HAP-1 (cell line): ENCODE measurements around the gene ZNF69.
A peak's percentile ranks its signal among the peaks of the same experiment; 100 is the strongest.
"Not testable (repeated sequence)": the region's sequence is repeated elsewhere in the genome, so short reads cannot be mapped to it uniquely, and the experiment has no call there.

Source experiments
- DNase-seq, 2 experiments: peaks; one replicate each; pipeline ENCODE4 v3.0.0-alpha.2; 2016 to 2020; ENCODE audit warnings: low spot score in 2 of 2
- H3K27me3 ChIP-seq: fragments of 250-450 bp; sonication (Bioruptor Pico); 2 replicates; pipeline ENCODE4 v1.5.1; 2020; ENCODE audit warnings: low read depth, mild to moderate bottlenecking, moderate library complexity
- H3K36me3 ChIP-seq: fragments of 250-450 bp; sonication (Bioruptor Pico); replicated peaks from 2 replicates; pipeline ENCODE4 v1.5.1; 2020; ENCODE audit warnings: mild to moderate bottlenecking
- H3K4me1 ChIP-seq: fragments of 250-450 bp; sonication (Bioruptor Pico); 2 replicates; pipeline ENCODE4 v1.5.1; 2020; ENCODE audit warnings: mild to moderate bottlenecking
- H3K4me3 ChIP-seq: fragments of 250-450 bp; sonication (Bioruptor Pico); 2 replicates; pipeline ENCODE4 v1.5.1; 2020; ENCODE audit warnings: mild to moderate bottlenecking, moderate library complexity
- H3K9me3 ChIP-seq: fragments of 250-450 bp; sonication (Bioruptor Pico); 2 replicates; pipeline ENCODE4 v1.5.1; 2020; ENCODE audit warnings: mild to moderate bottlenecking, moderate library complexity
- in situ Hi-C: fragments of 300-500 bp; cut with MboI; formaldehyde crosslinking; loops from 3 replicates; pipeline ENCODE4 v1.14.3; 2020; ENCODE audit warnings: low sequenced_read_pairs, inconsistent platforms, mixed read lengths

Gene ZNF69

DNA sequence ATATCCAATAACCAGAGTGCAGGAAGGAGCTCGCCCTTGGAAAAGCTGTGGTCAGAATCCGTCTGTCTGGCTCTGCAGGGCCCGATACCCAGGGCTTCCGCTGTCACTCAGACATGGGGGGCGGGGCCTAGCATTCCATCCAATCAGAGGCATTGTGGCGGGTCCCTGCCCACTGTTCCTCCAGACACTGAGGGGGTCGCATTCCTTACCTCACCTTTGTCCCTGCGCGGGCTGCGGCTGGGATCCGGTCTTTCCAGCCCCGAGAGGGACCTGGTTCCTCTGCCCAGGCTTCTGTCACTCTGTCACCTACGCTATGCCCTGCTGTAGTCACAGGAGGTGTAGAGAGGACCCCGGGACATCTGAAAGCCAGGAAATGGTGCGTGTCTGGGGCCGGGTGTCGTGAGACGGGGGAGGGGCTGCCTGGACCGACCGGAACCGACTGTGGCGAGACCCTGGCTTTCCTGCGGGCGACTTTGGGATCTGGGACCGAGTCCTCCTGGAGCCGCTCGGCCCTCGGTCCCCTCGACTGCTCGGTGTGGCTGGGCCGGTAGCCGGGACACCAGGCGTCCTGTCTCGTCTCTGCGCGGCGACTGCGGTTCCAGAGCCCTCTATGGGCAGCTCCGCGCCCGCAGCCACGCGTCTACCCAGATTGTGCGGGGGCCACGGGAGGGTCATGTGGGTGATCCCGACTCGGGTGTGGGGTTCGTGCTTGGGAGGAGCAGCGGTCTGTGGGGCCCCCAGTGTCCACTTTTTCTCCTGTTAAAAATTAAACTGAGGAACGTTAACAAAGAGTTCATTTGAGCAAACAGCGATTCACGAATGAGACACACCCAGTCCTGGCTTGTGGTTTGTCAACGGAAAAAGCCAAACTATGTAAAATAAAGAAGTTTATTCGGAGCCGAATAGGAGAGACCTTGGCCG lies at the start of gene ZNF69:
TSS of gene ZNF69 (plus strand) at position 172 of the 921 bp plus-strand sequence. CDS start at position 314, 142 bp downstream.
- H3K9me3 ChIP-seq = no peaks in the 10 kb centered on the region; the same call in 1 of the 2 replicates
- H3K27me3 ChIP-seq = no peaks in the 10 kb centered on the region
- H3K36me3 ChIP-seq = no peaks in the 10 kb centered on the region
- H3K4me3 ChIP-seq = peak within 1 kb of the TSS; percentile 21
- DNase-seq = peak in 1 of 2 experiments; percentile 46
- H3K4me1 ChIP-seq = no peaks in the 10 kb centered on the region
- in situ Hi-C loops = no loop called here

DNA sequence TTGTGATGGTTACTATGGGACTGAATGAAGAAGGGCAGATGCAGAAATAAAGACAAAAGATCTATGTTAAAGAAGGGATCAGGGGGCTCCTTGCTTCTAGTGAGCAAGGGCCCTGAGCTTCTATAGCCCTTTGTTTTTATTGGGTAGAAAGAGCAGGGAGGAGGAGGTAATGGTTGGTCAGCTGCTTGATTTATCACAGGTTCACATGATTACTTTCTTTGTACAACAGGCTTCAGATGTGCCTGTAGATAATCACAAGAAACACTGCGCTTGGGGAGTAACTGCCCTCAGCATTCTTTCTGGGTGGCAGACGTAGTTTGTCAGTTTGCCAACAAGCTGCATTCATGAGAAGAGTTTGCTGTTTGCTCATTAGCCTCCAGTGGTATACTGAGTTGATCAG lies 43.9 kb upstream of the ZNF69 start:
- no peaks in the 10 kb centered on the region for H3K9me3 ChIP-seq
- in situ Hi-C loops = no loop called here

DNA sequence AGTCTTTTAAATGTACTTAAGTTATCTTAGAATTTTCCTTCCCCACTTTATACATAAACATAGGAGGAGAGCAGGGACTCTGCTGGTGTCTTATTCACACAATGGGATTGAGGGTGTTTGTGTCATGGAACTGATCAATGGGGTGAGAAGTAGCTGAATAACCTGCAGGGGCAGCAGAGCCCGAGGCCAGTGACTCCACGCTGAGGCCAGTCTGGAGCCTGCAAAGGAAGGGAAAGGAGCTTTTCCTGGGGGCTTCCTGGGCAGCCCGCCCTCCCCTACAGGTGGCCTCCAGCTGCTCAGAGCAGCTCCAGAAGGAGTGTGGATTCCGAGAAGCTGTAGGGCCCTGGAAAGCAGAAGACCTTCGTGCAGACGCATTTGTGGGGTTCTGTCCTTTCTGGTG lies 40.0 kb upstream of the ZNF69 start:
- H3K9me3 ChIP-seq, H3K27me3 ChIP-seq, in situ Hi-C loops, DNase-seq, H3K4me3 ChIP-seq, H3K36me3 ChIP-seq, H3K4me1 ChIP-seq: not testable (repeated sequence)

More for the DNA sequence above, 43.9 kb upstream of the ZNF69 start:
- Histone ChIP-seq H3K27me3 (no peaks in the 10 kb centered on the region), H3K4me3 (no peak overlapping the region), H3K4me1 (no peaks in the 10 kb centered on the region), H3K36me3 (no peaks in the 10 kb centered on the region)
- DNase-seq = no peak

DNA sequence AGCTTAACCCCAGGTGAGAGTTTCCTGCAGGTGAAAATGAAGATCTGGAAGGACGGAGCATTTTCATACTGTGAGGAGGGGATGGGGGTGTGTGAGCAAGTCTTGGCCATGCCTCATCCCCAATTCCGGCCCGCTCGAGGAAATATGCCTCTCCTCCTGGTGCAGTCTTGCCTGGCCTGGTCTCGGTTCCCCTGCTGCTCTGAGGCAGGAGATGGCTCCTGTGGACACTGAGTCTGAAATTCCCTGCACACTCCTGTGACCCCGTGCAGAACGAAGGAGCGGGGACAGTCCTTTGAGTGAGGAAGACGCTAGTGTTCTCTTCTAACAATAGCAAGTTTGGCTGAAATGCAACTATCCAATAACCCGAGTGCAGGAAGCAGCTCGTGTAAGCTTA lies 39.4 kb upstream of the ZNF69 start:
- Histone ChIP-seq H3K9me3 (0 out of 2 replicates have a peak, but pooled peaks cover 4% of the 10 kb centered on the region), H3K4me1 (no peaks in the 10 kb centered on the region), H3K36me3 (no peaks in the 10 kb centered on the region), H3K27me3 (no peaks in the 10 kb centered on the region), H3K4me3 (no peak overlapping the region)
- DNase-seq = no peak
- in situ Hi-C loops = no loop called here

DNA sequence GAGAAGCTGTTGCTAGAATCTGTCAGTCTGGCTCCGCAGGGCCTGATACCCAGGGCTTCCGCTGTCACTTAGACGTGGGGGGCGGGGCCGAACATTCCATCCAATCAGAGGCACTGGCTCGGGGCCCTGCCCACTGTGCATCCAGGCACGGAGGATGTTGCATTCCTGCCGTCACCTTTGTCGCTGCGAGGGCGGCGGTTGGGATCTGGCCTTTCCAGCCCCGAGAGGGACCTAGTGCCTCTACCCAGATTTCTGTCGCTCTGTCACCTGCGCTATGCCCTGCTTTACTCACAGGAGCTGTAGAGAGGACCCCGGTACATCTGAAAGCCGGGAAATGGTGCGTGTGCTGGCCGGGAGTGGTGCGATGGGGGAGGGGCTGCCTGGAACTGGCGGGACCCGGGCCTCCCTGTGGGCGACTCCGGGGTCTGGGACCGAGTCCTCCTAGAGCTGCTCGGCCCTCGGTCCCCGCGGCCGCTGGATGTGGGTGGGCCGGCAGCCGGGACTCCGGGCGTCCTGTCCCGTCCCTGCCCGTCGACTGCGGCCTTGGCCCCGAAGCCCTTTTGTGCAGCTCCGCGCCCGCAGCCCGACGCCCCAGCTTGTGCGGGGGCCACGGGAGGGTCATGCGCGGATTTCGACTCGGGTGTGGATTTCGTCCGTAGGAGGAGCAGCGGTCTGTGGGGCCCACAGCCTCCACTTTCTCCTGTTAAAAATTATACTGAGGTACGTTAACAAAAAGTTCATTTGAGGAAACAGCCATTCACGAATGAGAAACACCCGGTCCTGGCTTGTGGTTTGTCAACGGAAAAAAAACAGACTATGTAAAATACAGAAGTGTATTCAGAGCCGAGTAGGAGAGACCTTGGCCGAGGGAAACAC lies 38.8 kb upstream of the ZNF69 start, which contains the start of gene ZNF439:
TSS of gene ZNF439 (plus strand) at position 133 of the 876 bp plus-strand sequence. CDS start at position 275, 142 bp downstream.
- Histone ChIP-seq H3K9me3 (0 out of 2 replicates have a peak, but pooled peaks cover 6% of the 10 kb centered on the region), H3K27me3 (no peaks in the 10 kb centered on the region), H3K4me3 (no peak within 1 kb of the TSS), H3K4me1 (no peaks in the 10 kb centered on the region), H3K36me3 (no peaks in the 10 kb centered on the region)
- in situ Hi-C loops = no loop called here
- no peak for DNase-seq

DNA sequence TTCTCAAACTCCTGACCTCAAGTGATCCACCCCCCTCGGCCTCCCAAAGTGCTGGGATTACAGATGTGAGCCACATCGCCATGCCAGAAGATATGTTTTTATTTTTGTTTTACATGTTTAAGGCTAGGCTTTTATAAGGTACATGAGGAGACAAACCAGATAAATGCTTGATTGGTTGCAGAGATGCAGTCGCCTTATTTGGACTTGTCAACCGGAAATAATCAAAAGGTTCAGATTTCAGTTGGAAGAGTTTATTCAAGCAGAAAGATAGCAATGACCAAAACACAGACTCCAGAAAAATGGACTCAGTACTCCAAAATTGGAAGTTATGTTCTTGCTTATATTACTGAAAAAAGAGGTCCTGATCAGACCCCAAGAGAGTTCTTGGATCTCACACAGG lies 37.3 kb upstream of the ZNF69 start:
- H3K4me1 ChIP-seq, DNase-seq, in situ Hi-C loops, H3K27me3 ChIP-seq, H3K4me3 ChIP-seq, H3K36me3 ChIP-seq, H3K9me3 ChIP-seq: not testable (repeated sequence)

DNA sequence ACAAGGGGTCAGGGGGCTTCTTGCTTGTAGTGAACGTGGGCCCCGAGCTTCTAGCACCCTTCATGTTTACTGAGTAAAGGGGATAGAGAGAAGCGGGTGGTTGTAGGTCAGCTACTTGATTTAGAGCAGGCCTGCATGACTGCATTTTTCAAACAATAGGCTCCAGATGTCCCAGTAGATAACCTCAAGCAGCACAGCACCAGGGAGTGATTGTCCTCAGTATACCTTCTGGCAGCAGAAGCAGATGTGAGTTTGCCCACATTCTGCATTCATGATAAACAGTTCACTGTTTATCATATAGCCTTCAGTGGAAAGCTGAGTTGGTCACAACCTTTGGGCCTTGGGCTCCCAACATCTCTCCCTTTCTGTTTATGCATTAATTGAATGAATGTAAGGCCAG lies 34.2 kb upstream of the ZNF69 start:
- Histone ChIP-seq H3K4me3 (no peak overlapping the region), H3K36me3 (no peaks in the 10 kb centered on the region), H3K4me1 (no peaks in the 10 kb centered on the region), H3K9me3 (0 out of 2 replicates have a peak, but pooled peaks cover 6% of the 10 kb centered on the region), H3K27me3 (no peaks in the 10 kb centered on the region)
- in situ Hi-C loops = no loop called here
- no peak for DNase-seq

DNA sequence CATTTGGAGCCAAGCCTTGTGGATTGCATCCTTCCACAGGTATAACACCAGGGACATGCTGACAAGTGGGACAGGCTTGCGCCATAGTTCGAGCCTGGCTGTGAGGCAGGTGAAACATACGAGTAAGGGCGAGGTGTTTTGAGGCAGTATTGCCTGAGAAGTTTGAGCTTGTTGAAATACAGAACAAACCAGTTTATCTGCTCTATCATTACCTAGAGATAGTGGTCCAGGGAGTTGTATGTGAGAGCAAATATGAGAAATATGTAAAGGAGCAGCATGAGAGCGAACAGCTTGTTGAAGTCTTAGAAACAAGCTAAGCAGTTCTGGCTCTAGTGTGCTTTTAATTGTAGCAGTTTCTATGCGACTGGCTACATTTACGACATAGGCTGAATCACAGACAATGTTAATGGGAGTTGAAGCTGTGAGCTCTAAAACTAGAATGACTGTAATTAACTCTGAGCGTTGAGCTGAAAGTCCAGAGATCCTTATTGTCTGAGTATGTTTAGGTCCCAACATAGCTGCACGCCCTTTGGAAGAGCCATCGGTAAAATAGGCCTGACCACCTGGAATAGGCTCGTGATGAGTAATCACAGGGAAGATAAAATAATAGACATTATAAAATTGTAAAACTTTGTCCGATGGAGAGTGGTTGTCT lies 30.9 kb upstream of the ZNF69 start:
- Histone ChIP-seq H3K27me3 (no peaks in the 10 kb centered on the region), H3K4me1 (no peaks in the 10 kb centered on the region), H3K4me3 (no peak overlapping the region), H3K9me3 (0 out of 2 replicates have a peak, but pooled peaks cover 6% of the 10 kb centered on the region), H3K36me3 (no peaks in the 10 kb centered on the region)
- DNase-seq = no peak
- in situ Hi-C loops = no loop called here

DNA sequence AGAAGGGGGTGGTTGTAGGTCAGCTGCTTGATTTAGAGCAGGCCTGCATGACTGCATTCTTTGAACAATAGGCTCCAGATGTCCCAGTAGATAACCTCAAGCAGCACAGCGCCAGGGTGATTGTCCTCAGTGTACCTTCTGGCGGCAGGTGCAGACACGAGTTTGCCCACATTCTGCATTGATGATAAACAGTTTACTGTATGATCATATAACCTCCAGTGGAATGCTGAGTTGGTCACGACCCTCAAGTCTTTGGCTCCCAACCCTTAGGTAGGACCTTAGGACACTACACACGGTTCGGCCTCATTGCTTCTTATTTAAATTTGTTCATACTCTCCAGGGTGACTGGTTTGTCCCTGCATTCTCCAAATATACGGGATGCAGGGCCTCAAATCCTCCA lies 26.9 kb upstream of the ZNF69 start:
- no peaks in the 10 kb centered on the region for H3K36me3 ChIP-seq
- no peaks in the 10 kb centered on the region for H3K9me3 ChIP-seq
- no peaks in the 10 kb centered on the region for H3K27me3 ChIP-seq
- in situ Hi-C loops = no loop called here
- DNase-seq = no peak
- no peak overlapping the region for H3K4me3 ChIP-seq
- no peaks in the 10 kb centered on the region for H3K4me1 ChIP-seq

DNA sequence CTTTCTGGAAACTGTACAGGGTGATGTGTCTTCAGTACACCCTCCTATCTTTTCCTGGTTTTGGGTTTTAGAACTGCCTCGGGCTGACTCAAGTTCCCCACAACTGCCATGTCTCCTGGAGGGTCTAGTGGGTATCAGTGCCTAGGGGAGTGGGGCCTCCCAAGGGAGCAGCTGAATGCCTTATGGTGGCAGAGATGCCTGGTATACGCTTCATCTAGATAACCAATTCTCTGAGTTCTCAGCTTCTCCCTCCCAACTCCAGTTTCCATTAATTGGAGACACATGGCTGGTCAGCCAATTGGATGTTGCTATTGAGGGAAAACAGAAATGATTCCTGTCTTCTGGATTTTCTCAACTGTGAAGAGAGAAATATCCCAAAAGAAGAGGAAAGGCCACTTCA lies 26.3 kb upstream of the ZNF69 start:
- H3K9me3 ChIP-seq = no peaks in the 10 kb centered on the region
- in situ Hi-C loops = no loop called here

DNA sequence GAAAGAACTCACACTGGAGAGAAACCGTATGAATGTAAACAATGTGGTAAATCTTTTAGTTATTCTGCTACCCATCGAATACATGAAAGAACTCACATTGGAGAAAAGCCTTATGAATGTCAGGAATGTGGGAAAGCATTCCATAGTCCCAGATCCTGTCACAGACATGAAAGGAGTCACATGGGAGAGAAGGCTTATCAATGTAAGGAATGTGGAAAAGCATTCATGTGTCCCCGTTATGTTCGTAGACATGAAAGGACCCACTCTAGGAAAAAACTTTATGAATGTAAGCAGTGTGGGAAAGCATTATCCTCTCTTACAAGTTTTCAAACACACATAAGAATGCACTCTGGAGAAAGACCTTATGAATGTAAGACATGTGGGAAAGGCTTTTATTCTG lies 19.8 kb upstream of the ZNF69 start:
- not testable (repeated sequence) for H3K9me3 ChIP-seq

More for the DNA sequence above, 26.3 kb upstream of the ZNF69 start:
- DNase-seq = no peak
- Histone ChIP-seq H3K36me3 (no peaks in the 10 kb centered on the region), H3K27me3 (no peaks in the 10 kb centered on the region), H3K4me1 (no peaks in the 10 kb centered on the region), H3K4me3 (no peak overlapping the region)

DNA sequence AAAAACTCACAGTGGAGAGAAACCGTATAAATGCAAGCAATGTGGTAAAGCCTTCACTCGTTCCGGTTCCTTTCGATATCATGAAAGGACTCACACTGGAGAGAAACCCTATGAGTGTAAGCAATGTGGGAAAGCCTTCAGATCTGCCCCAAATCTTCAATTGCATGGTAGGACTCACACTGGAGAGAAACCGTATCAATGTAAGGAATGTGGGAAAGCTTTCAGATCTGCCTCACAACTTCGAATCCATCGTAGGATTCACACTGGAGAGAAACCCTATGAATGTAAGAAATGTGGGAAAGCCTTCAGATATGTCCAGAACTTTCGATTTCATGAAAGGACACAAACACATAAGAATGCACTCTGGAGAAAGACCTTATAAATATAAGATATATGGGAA lies 19.4 kb upstream of the ZNF69 start:
- Histone ChIP-seq H3K27me3 (no peaks in the 10 kb centered on the region), H3K9me3 (peaks cover 5% of the 10 kb centered on the region; the same call in 1 of the 2 replicates), H3K36me3 (no peaks in the 10 kb centered on the region), H3K4me3 (no peak overlapping the region), H3K4me1 (no peaks in the 10 kb centered on the region)
- DNase-seq = no peak
- in situ Hi-C loops = no loop called here

More for the DNA sequence above, 19.8 kb upstream of the ZNF69 start:
- H3K4me1 ChIP-seq, DNase-seq, H3K27me3 ChIP-seq, H3K4me3 ChIP-seq, H3K36me3 ChIP-seq, in situ Hi-C loops: not testable (repeated sequence)

DNA sequence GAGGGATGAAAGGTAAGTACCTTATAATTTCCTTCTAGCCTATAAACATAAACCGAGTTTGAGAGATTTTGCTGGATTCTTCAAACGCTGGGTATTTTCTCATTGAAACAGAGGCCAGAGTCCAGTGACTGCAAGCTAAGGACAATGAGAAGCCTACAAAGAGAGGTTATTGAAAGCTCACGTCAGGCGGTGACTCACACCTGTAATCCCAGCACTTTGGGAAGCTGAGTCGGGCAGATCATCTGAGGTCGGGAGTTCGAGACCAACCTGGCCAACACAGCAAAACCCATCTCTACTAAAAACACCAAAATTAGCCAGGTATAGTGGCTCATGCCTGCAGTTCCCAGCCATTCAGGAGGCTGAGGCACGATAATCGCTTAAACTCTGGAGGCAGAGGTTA lies 15.0 kb upstream of the ZNF69 start:
- no peaks in the 10 kb centered on the region for H3K27me3 ChIP-seq
- H3K4me1 ChIP-seq = no peaks in the 10 kb centered on the region
- no peaks in the 10 kb centered on the region for H3K36me3 ChIP-seq
- in situ Hi-C loops = no loop called here
- DNase-seq = no peak
- H3K9me3 ChIP-seq = peaks cover 5% of the 10 kb centered on the region; the same call in 1 of the 2 replicates
- no peak overlapping the region for H3K4me3 ChIP-seq
